ENCODE data around the gene KHNYN.

The KHNYN gene

GRCh38 chr14:24481622-24482324, 52.0 kb downstream of the KHNYN start:
- peak; percentile 18 to 30 for DNase-seq

- peak in 1 of 2 experiments; percentile 17 for DNase-seq
Observed at GRCh38 chr14:24482699-24483303, 53.0 kb downstream of the KHNYN start.

- DNase-seq = peak; percentile 74 to 81
Observed at GRCh38 chr14:24483604-24484252, 54.0 kb downstream of the KHNYN start.
